Right atrium auricular region (tissue), 2 donors: ENCODE data around the gene STARD10. TPM values are rescaled to one million over a fixed set of nuclear protein-coding genes. Genes with fewer than 3 reads are reported as not detected.

Source experiments
- DNase-seq: peaks from one replicate; pipeline ENCODE4 v3.0.0-alpha.2; 2019; ENCODE audit warnings: low spot score
- H3K27ac ChIP-seq, 2 donors: fragments of 200-600 bp; sonication (generic); 1 replicate in 1 of 2; 2 replicates in 1 of 2; pipeline ENCODE4 v1.5.1; 2016 to 2019
- H3K27me3 ChIP-seq, 2 donors: fragments of 200-600 bp; sonication (generic); one replicate each; pipeline versions ENCODE4 v1.5.1 to v1.6.0; 2017 to 2019
- H3K36me3 ChIP-seq: fragments of 200-600 bp; sonication (generic); one replicate; pipeline ENCODE4 v1.5.1; 2016
- H3K4me1 ChIP-seq, 2 donors: fragments of 200-600 bp; sonication (generic); one replicate each; pipeline versions ENCODE4 v1.5.1 to v1.6.0; 2017 to 2019
- H3K4me3 ChIP-seq, 2 donors: fragments of 200-600 bp; sonication (generic); 1 replicate in 1 of 2; 2 replicates in 1 of 2; pipeline ENCODE4 v1.5.1; 2017 to 2019; ENCODE audit warnings: mild to moderate bottlenecking in 1 of 2, moderate library complexity in 1 of 2
- H3K9me3 ChIP-seq, 2 donors: fragments of 200-600 bp; sonication (generic); one replicate each; pipeline ENCODE4 v1.5.1; 2019
- CTCF ChIP-seq, 2 donors: fragments of 200-600 bp; sonication (generic); IDR thresholded peaks; one replicate each; pipeline ENCODE4 v1.5.1; 2019; ENCODE audit warnings: antibody characterized with exemption in 2 of 2
- total RNA-seq, 2 donors: library from RNA; depleted of rRNA; stranded (reverse); fragments of >200 nt; gene quantifications; one replicate each; pipeline ENCODE4 v1.1.0, GENCODE V29; 2016

Gene STARD10
- total RNA-seq, 2 donors from 2014 or later = 77.0 to 112 TPM

- H3K27me3 ChIP-seq = no peaks in the 10 kb centered on the region
- no peak for TF ChIP-seq CTCF (IDR thresholded peaks at IDR 0.05)
- DNase-seq = no peak
- H3K27ac ChIP-seq = no peak overlapping the region
- H3K4me3 ChIP-seq = no peak overlapping the region
- peaks cover 75% of the 10 kb centered on the region for H3K36me3 ChIP-seq
- H3K4me1 ChIP-seq = peaks cover 0 to 23% of the 10 kb centered on the region in 2 donors
- no peaks in the 10 kb centered on the region for H3K9me3 ChIP-seq
Measured at GRCh38 chr11:72710278-72710677, 83.6 kb downstream of the STARD10 start.

- no peaks in the 10 kb centered on the region for H3K9me3 ChIP-seq
- no peak overlapping the region for H3K27ac ChIP-seq
- H3K4me1 ChIP-seq = peaks cover 0 to 17% of the 10 kb centered on the region in 2 donors
- DNase-seq = no peak
- no peak for TF ChIP-seq CTCF (IDR thresholded peaks at IDR 0.05)
- peaks cover 81% of the 10 kb centered on the region for H3K36me3 ChIP-seq
- H3K4me3 ChIP-seq = no peak overlapping the region
- no peaks in the 10 kb centered on the region for H3K27me3 ChIP-seq
Measured at GRCh38 chr11:72709478-72710238, 84.2 kb downstream of the STARD10 start.

GRCh38 chr11:72707032-72707431 lies 86.8 kb downstream of the STARD10 start:
- no peak for DNase-seq
- Histone ChIP-seq H3K27me3 (no peaks in the 10 kb centered on the region), H3K4me1 (peaks cover 0 to 27% of the 10 kb centered on the region in 2 donors), H3K27ac (no peak overlapping the region), H3K36me3 (peaks cover 89% of the 10 kb centered on the region), H3K4me3 (no peak overlapping the region), H3K9me3 (no peaks in the 10 kb centered on the region)
- TF ChIP-seq CTCF (IDR thresholded peaks at IDR 0.05) = no peak

GRCh38 chr11:72706579-72706978 lies 87.3 kb downstream of the STARD10 start:
- no peak for DNase-seq
- no peak for TF ChIP-seq CTCF (IDR thresholded peaks at IDR 0.05)
- Histone ChIP-seq H3K9me3 (no peaks in the 10 kb centered on the region), H3K36me3 (peaks cover 89% of the 10 kb centered on the region), H3K4me1 (peaks cover 0 to 30% of the 10 kb centered on the region in 2 donors), H3K27me3 (no peaks in the 10 kb centered on the region), H3K27ac (no peak overlapping the region), H3K4me3 (no peak overlapping the region)

- Histone ChIP-seq H3K27ac (no peak overlapping the region), H3K9me3 (no peaks in the 10 kb centered on the region), H3K4me3 (no peak overlapping the region), H3K36me3 (peaks cover 89% of the 10 kb centered on the region), H3K4me1 (peaks cover 0 to 31% of the 10 kb centered on the region in 2 donors), H3K27me3 (no peaks in the 10 kb centered on the region)
- DNase-seq = no peak
- TF ChIP-seq CTCF (IDR thresholded peaks at IDR 0.05) = no peak
Measured at GRCh38 chr11:72705442-72706365, 88.1 kb downstream of the STARD10 start.
